B cell (primary cell): ENCODE data around the gene WBP1L.

Experiments used
- EZH2 ChIP-seq: IDR thresholded peaks from 2 replicates; pipeline ENCODE4 v1.6.1; 2012; ENCODE audit warnings: borderline replicate concordance, low read depth, mild to moderate bottlenecking, moderate library complexity, low read length; ENCODE audit not compliant: insufficient read depth, poor library complexity, severe bottlenecking
- TF ChIP-seq, protein P1 (sequence below): fragments of 200-600 bp; IDR thresholded peaks from one replicate; pipeline ENCODE4 v1.8.0; 2022; ENCODE audit warnings: antibody characterized with exemption, mild to moderate bottlenecking

DNA sequence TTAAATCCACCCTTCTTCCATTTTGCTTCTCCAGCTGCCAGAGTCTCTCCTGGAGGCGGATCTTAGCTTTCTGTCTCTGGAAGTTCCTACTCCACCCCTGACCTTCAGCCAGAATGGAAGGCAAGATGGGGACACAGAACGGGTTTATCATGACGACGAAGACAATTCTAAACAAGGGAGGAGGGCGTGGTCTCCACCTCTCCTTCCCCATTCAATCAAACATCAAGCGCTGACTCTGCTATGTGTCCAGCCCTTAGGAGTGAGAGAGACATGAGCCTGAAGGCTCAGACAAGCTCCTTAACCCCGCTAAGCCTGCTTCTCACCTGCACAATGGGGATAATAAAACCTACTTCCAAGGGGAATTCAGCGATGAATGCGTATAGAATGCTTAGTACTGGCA, 90.4 kb downstream of the WBP1L start:
- no peak for TF ChIP-seq EZH2
- TF ChIP-seq, protein P1, sequence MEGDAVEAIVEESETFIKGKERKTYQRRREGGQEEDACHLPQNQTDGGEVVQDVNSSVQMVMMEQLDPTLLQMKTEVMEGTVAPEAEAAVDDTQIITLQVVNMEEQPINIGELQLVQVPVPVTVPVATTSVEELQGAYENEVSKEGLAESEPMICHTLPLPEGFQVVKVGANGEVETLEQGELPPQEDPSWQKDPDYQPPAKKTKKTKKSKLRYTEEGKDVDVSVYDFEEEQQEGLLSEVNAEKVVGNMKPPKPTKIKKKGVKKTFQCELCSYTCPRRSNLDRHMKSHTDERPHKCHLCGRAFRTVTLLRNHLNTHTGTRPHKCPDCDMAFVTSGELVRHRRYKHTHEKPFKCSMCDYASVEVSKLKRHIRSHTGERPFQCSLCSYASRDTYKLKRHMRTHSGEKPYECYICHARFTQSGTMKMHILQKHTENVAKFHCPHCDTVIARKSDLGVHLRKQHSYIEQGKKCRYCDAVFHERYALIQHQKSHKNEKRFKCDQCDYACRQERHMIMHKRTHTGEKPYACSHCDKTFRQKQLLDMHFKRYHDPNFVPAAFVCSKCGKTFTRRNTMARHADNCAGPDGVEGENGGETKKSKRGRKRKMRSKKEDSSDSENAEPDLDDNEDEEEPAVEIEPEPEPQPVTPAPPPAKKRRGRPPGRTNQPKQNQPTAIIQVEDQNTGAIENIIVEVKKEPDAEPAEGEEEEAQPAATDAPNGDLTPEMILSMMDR: no peak
